Cerebellar nuclear complex (tissue), 1 donor: Measurements from ENCODE around the gene DNAI4.
A peak's percentile ranks its signal among the peaks of the same experiment; 100 is the strongest.
"Not testable (repeated sequence)": the region's sequence is repeated elsewhere in the genome, so short reads cannot be mapped to it uniquely, and the experiment has no call there.

Experiments
- DNase-seq, 2 experiments: peaks; one replicate each; lab custom pipeline; 2025; lab: John Stamatoyannopoulos, UW

DNAI4 gene

GRCh38 chr1:66924756-66925557 is at the start of gene DNAI4, which contains the start of gene MIER1:
TSS of gene DNAI4 (minus strand) at chr1:66924856. CDS start at chr1:66924831, 25 bp downstream.
TSS of gene MIER1 (plus strand) at chr1:66924990. CDS start at chr1:66925029, 39 bp downstream.
- peak; percentile 76 to 94 for DNase-seq

- no peak for DNase-seq
Measured at GRCh38 chr1:66968574-66968973, 43.9 kb upstream of the DNAI4 start.

- DNase-seq, result not testable (repeated sequence)
Measured at GRCh38 chr1:66966188-66966873, 41.7 kb upstream of the DNAI4 start.

GRCh38 chr1:66957938-66958337 is 33.3 kb upstream of the DNAI4 start:
- DNase-seq, result no peak

- no peak for DNase-seq
Measured at GRCh38 chr1:66954208-66954607, 29.6 kb upstream of the DNAI4 start.

GRCh38 chr1:66951513-66951912 is 26.9 kb upstream of the DNAI4 start:
- no peak for DNase-seq

GRCh38 chr1:66947267-66947666 is 22.6 kb upstream of the DNAI4 start:
- DNase-seq, result no peak

GRCh38 chr1:66945316-66945715 is 20.7 kb upstream of the DNAI4 start:
- DNase-seq, result no peak

- no peak for DNase-seq
Measured at GRCh38 chr1:66944330-66945274, 19.9 kb upstream of the DNAI4 start.

GRCh38 chr1:66943361-66943969 is 18.8 kb upstream of the DNAI4 start:
- no peak for DNase-seq

GRCh38 chr1:66940981-66941380 is 16.3 kb upstream of the DNAI4 start:
- DNase-seq, result no peak

GRCh38 chr1:66938613-66939012 is 14.0 kb upstream of the DNAI4 start:
- DNase-seq, result no peak

- DNase-seq, result no peak
Measured at GRCh38 chr1:66937529-66938234, 13.0 kb upstream of the DNAI4 start.

GRCh38 chr1:66933887-66934700 is 9.4 kb upstream of the DNAI4 start:
- no peak for DNase-seq

- DNase-seq, result no peak
Measured at GRCh38 chr1:66932291-66932690, 7.6 kb upstream of the DNAI4 start.

GRCh38 chr1:66931590-66931989 is 6.9 kb upstream of the DNAI4 start:
- no peak for DNase-seq

GRCh38 chr1:66930823-66931174 is 6.1 kb upstream of the DNAI4 start:
- no peak for DNase-seq

- DNase-seq, result peak; percentile 37 to 69
Measured at GRCh38 chr1:66929999-66930822, 5.6 kb upstream of the DNAI4 start.

- DNase-seq, result no peak
Measured at GRCh38 chr1:66929691-66929998, 5.0 kb upstream of the DNAI4 start.
